A549 (cell line): ENCODE measurements around the gene FXYD4. TPM values are rescaled to one million over a fixed set of nuclear protein-coding genes. Genes with fewer than 3 reads are reported as not detected.
"Not testable (repeated sequence)": the region's sequence is repeated elsewhere in the genome, so short reads cannot be mapped to it uniquely, and the experiment has no call there.

Source experiments
- ATAC-seq, 2 experiments: fragments of 200-7000 bp in 1 of 2; fragments of >200 bp in 1 of 2; cut with Nextera tagmentation in 1 of 2; cut with Tn5 transposase in 1 of 2; 3 replicates each; pipeline versions ENCODE4 v1.8.0 to v1.9.1; 2018 to 2020; ENCODE audit warnings: mild to moderate bottlenecking in 1 of 2, moderate library complexity in 1 of 2
- CTCF ChIA-PET: fragments of 300-600 bp; sonication (Branson Sonifier 250); formaldehyde crosslinking; extraction: SDS; loops from one replicate; lab custom pipeline; 2021; ENCODE audit warnings: antibody characterized with exemption, inconsistent platforms; lab: Yijun Ruan, JAX
- POLR2A ChIA-PET: fragments of 350-600 bp; formaldehyde crosslinking; extraction: SDS; loops from one replicate; lab custom pipeline; 2021; ENCODE audit warnings: antibody characterized with exemption, inconsistent platforms; lab: Yijun Ruan, JAX
- DNase-seq, 2 experiments: peaks; one replicate each; pipeline versions ENCODE4 v3.0.0 to v3.0.0-alpha.2; 2011 to 2016; ENCODE audit warnings: low read depth in 1 of 2, low spot score in 1 of 2
- FAIRE-seq: peaks from 2 replicates; lab custom pipeline; 2011; peaks lifted over from hg19 to GRCh38; lab: Jason Lieb, UNC
- H3K27ac ChIP-seq, 2 experiments: fragments of >200 bp; sonication (Bioruptor Twin); formaldehyde crosslinking; 3 replicates each; pipeline ENCODE4 v1.5.1; 2016 to 2017
- H3K4me1 ChIP-seq: fragments of >200 bp; sonication (Bioruptor Twin); formaldehyde crosslinking; 3 replicates; pipeline ENCODE4 v1.6.1; 2016
- H3K4me2 ChIP-seq: fragments of >200 bp; sonication (Bioruptor Twin); formaldehyde crosslinking; 3 replicates; pipeline ENCODE4 v1.6.1; 2016
- H3K4me3 ChIP-seq: fragments of >200 bp; sonication (Bioruptor Twin); formaldehyde crosslinking; 3 replicates; pipeline ENCODE4 v1.5.1; 2016
- H3K9me3 ChIP-seq: fragments of >200 bp; sonication (Bioruptor Twin); formaldehyde crosslinking; 3 replicates; pipeline ENCODE4 v1.6.1; 2016
- CHD4 ChIP-seq: fragments of 200-600 bp; sonication (generic); IDR thresholded peaks from 2 replicates; pipeline ENCODE4 v1.6.1; 2016; ENCODE audit warnings: antibody characterized with exemption, mild to moderate bottlenecking, borderline replicate concordance
- E2F6 ChIP-seq: IDR thresholded peaks from 2 replicates; pipeline ENCODE4 v1.6.1; 2012; ENCODE audit warnings: low read depth, borderline replicate concordance
- EHF ChIP-seq: fragments of 250-450 bp; sonication (Bioruptor Pico); IDR thresholded peaks from 2 replicates; pipeline ENCODE4 v1.5.0; 2020; ENCODE audit warnings: mild to moderate bottlenecking
- ESRRA ChIP-seq: fragments of 150-350 bp; IDR thresholded peaks from 2 replicates; pipeline ENCODE4 v1.6.1; 2014; ENCODE audit warnings: mild to moderate bottlenecking, low read length, borderline replicate concordance
- FOSL2 ChIP-seq, 2 experiments: fragments of 450-650 bp in 1 of 2; fragments of >200 bp in 1 of 2; sonication (Bioruptor Twin) in 1 of 2; formaldehyde crosslinking; IDR thresholded peaks; 2 replicates each; pipeline versions ENCODE4 v1.5.0 to v1.6.1; 2016 to 2020; ENCODE audit warnings: mild to moderate bottlenecking in 1 of 2, moderate library complexity in 1 of 2
- FOXS1 ChIP-seq: fragments of 250-450 bp; sonication (Bioruptor Pico); IDR thresholded peaks from 2 replicates; pipeline ENCODE4 v1.5.0; 2020; ENCODE audit warnings: mild to moderate bottlenecking, moderate library complexity
- GATA3 ChIP-seq: IDR thresholded peaks from 2 replicates; pipeline ENCODE4 v1.6.1; 2012; ENCODE audit warnings: borderline replicate concordance
- HDAC2 ChIP-seq: fragments of 200-600 bp; sonication (generic); IDR thresholded peaks from 2 replicates; pipeline ENCODE4 v1.6.1; 2016
- JUN ChIP-seq, 2 experiments: fragments of >200 bp; sonication (Bioruptor Twin); formaldehyde crosslinking; IDR thresholded peaks; 2 replicates in 1 of 2; 3 replicates in 1 of 2; pipeline ENCODE4 v1.6.1; 2016 to 2017
- JUNB ChIP-seq: fragments of >200 bp; sonication (Bioruptor Twin); formaldehyde crosslinking; IDR thresholded peaks from 2 replicates; pipeline ENCODE4 v1.6.1; 2016
- MAZ ChIP-seq: fragments of 150-350 bp; IDR thresholded peaks from 2 replicates; pipeline ENCODE4 v1.6.1; 2014; ENCODE audit warnings: antibody characterized with exemption, low read depth, low read length, borderline replicate concordance
- MYC ChIP-seq: IDR thresholded peaks from 2 replicates; pipeline ENCODE4 v1.6.1; 2012; ENCODE audit warnings: mild to moderate bottlenecking, inconsistent platforms, low read length, improper control_type of control experiment, borderline replicate concordance
- NFE2L2 ChIP-seq: fragments of 150-350 bp; conservative IDR thresholded peaks from 2 replicates; pipeline ENCODE4 v1.6.1; 2014; ENCODE audit warnings: low read length
- POLR2A ChIP-seq: IDR thresholded peaks from 2 replicates; pipeline ENCODE4 v1.6.1; 2012; ENCODE audit warnings: mild to moderate bottlenecking, low read length
- RAD21 ChIP-seq, 2 experiments: fragments of >200 bp in 1 of 2; sonication (Bioruptor Twin) in 1 of 2; formaldehyde crosslinking in 1 of 2; IDR thresholded peaks in 1 of 2; conservative IDR thresholded peaks in 1 of 2; 2 replicates in 1 of 2; 3 replicates in 1 of 2; pipeline ENCODE4 v1.6.1; 2012 to 2018; ENCODE audit warnings: inconsistent platforms in 1 of 2
- SREBF2 ChIP-seq: fragments of 450-650 bp; IDR thresholded peaks from 2 replicates; pipeline ENCODE4 v1.6.1; 2014; ENCODE audit warnings: mild to moderate bottlenecking, moderate library complexity
- ZFP36 ChIP-seq: fragments of 450-650 bp; IDR thresholded peaks from 2 replicates; pipeline ENCODE4 v1.6.1; 2014; ENCODE audit warnings: borderline replicate concordance; ENCODE audit not compliant: partially characterized antibody
- ZNF302 ChIP-seq: fragments of 250-450 bp; sonication (Bioruptor Pico); IDR thresholded peaks from 2 replicates; pipeline ENCODE4 v1.9.0; 2021; ENCODE audit warnings: inconsistent platforms, mild to moderate bottlenecking, moderate library complexity
- ZSCAN20 ChIP-seq: fragments of 250-450 bp; sonication (Bioruptor Pico); IDR thresholded peaks from 2 replicates; pipeline ENCODE4 v1.8.0; 2022; ENCODE audit warnings: mild to moderate bottlenecking, moderate library complexity
- WGBS: methylation state at CpG from one replicate; pipeline ENCODE4 v1.1.6; 2017; ENCODE audit errors: missing lambda C conversion rate; 5-methylcytosine and 5-hydroxymethylcytosine counted together
- polyA plus RNA-seq, 4 experiments: library from polyadenylated mRNA; depleted of rRNA in 3 of 4; stranded (reverse); fragments of >200 nt; fragmentation: RNase III in 1 of 4; extraction: RNeasy Plus Mini Kit Qiagen cat#74134 plus additional on column Dnase treatment in 1 of 4; gene quantifications; 2 replicates in 3 of 4; 3 replicates in 1 of 4; pipeline ENCODE4 v1.2.3, GENCODE V29; 2011 to 2017
- TF ChIP-seq, protein P1 (sequence below): fragments of >200 bp; sonication (Bioruptor Twin); formaldehyde crosslinking; IDR thresholded peaks from 2 replicates; pipeline ENCODE4 v1.6.1; 2016
- TF ChIP-seq, protein P2 (sequence below): fragments of 250-450 bp; sonication (Bioruptor Pico); IDR thresholded peaks from 2 replicates; pipeline ENCODE4 v1.5.0; 2020; ENCODE audit warnings: low read depth, mild to moderate bottlenecking, moderate library complexity
- TF ChIP-seq, protein P3 (sequence below): IDR thresholded peaks from 2 replicates; pipeline ENCODE4 v1.6.1; 2012

Gene FXYD4
- polyA plus RNA-seq, 2 of the 4 experiments (the other 2 are of a cell fraction), result not detected

GRCh38 chr10:43337536-43337935 lies 33.9 kb upstream of the FXYD4 start:
- CTCF ChIA-PET, result interaction anchor here (0.6 to 2.6 kb wide), 5 partner anchors 26 to 72 kb away, joined by 3 to 11 read pairs (median 7); no protein-coding TSS in a partner anchor
- Histone ChIP-seq H3K4me1 (peaks cover 66% of the 10 kb centered on the region), H3K27ac (peak overlapping the region; percentile 88 to 91), H3K4me2 (peak overlapping the region; percentile 67)
- DNase-seq, ATAC-seq, H3K9me3 ChIP-seq, POLR2A ChIA-PET, H3K4me3 ChIP-seq, FAIRE-seq: not testable (repeated sequence)
- whole genome bisulfite sequencing, result 12% methylated on average over 8 of the region's 9 CpGs

DNA sequence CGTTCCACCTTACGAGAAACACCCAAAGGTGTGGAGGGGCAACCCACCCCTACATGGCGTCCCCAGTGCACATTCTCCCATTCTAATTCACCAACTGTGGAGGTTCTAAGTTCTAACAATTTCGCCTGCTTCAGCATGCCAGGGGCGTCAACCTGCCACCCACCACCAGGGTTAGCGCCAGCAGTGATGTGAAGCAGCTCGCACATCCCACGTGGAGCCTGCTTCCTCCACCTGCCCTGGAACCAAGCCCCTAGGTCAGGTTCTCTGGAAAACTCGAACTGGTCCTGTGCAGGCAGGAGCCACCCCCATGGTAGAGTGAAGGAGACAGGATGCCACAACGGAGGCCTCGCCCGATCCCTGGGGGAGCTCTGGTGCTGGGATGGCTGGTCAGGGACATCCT lies 33.3 kb upstream of the FXYD4 start:
- ChIA-PET CTCF (interaction anchor here (1.2 to 2.6 kb wide), 3 partner anchors 11 to 72 kb away, joined by 6 to 11 read pairs (median 7); no protein-coding TSS in a partner anchor), POLR2A (no interaction called here)
- H3K9me3 ChIP-seq, result no peaks in the 10 kb centered on the region
- 85% methylated on average over 8 of the region's 12 CpGs for WGBS
- no peak overlapping the region for H3K4me3 ChIP-seq
- DNase-seq (no peak), FAIRE-seq (no peak), ATAC-seq (peak; percentile 25 to 40; a peak in 3 of 6 replicates)
- H3K27ac ChIP-seq, result peak overlapping the region; percentile 88 to 91
- peak overlapping the region; percentile 67 for H3K4me2 ChIP-seq
- TF ChIP-seq JUNB (no peak), ZSCAN20 (CRISPR knock-in tag) (no peak), NFE2L2 (no peak)
- H3K4me1 ChIP-seq, result peaks cover 69% of the 10 kb centered on the region

DNA sequence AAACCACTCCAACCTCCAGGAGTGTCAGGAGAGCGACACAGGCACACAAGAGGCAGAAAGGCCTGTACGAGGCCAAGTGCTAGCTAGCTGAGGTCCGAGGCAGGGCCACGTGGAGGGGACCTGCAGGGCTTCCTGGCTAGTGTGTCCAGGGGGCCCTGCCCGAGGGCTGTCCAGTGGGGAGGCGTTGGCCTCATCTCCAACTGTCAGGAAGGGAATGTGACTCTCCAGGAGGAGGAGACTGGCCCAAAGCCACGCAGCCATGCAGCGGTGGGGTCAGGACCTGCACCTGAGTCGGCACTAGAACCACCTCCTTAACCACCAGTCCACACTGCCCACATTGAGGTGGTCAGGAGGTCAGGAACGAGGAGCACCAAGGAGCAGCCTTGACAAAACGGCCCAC lies 32.3 kb upstream of the FXYD4 start:
- H3K9me3 ChIP-seq, result no peaks in the 10 kb centered on the region
- TF ChIP-seq RAD21 (conservative IDR thresholded peaks at IDR 0.05 in 1 of 2, IDR thresholded peaks at IDR 0.05 in 1 of 2) (no peak), ZFP36 (no peak), GATA3 (no peak), SREBF2 (no peak), FOSL2 (IDR thresholded peaks at IDR 0.05) (no peak), FOSL2 (CRISPR knock-in tag; IDR thresholded peaks at IDR 0.05) (no peak), HDAC2 (no peak)
- DNase-seq, result no peak
- WGBS, result 60% methylated on average over 8 of the region's 11 CpGs
- ATAC-seq, result no peak
- H3K4me2 ChIP-seq, result peak overlapping the region; percentile 67; the same call in 2 of the 3 replicates
- ChIA-PET POLR2A (no interaction called here), CTCF (interaction anchor here (1.2 to 2.6 kb wide), 4 partner anchors 10 to 73 kb away, joined by 5 to 11 read pairs (median 6); no protein-coding TSS in a partner anchor)
- peaks cover 72% of the 10 kb centered on the region for H3K4me1 ChIP-seq
- no peak for FAIRE-seq
- H3K4me3 ChIP-seq, result no peak overlapping the region
- H3K27ac ChIP-seq, result peak overlapping the region; percentile 88 to 91

DNA sequence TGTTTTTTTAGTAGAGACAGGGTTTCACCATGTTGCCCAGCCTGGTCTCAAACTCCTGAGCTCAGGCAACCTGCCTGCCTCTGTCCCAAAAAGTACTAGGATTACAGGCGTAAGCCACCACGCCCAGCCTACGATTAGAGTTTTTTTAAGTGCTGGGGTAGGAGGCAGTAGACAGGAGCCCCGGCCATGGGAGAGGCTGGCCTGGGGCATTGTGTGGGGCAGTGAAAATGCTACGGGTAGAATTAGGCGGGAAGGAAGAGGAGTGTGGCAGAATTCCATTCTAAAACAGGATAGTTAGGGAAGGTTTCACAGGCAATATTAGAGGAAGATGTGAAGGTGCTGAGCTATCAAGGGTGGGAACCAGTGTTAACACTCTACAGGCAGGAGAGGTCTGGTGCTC lies 31.3 kb upstream of the FXYD4 start:
- no peak for FAIRE-seq
- ChIA-PET CTCF (interaction anchor here (0.7 to 3.2 kb wide), 6 partner anchors 9 to 114 kb away, joined by 3 to 13 read pairs (median 6); no protein-coding TSS in a partner anchor), POLR2A (no interaction called here)

DNA sequence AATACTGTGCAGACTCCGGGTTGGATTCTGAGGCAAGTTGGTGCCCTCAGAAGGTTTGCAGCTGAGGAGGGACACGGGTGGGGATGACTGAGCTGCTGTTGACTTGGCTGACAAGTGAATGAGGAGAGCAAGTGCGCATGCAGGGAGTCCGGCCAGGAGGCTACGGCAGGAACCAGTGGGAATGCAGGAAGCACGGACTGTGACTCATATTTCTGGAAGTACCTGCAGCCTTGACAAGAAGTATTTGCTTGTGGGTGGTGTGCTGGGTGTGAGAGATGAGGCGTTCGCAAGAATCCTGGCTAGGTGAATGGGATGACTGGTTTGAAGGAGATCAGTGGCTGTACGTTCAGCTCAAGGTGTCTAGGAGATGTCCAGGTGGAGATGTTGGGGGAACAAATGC lies 30.8 kb upstream of the FXYD4 start:
- ATAC-seq (peak; percentile 66 to 72), DNase-seq (peak; percentile 89 to 90), FAIRE-seq (peak; percentile 99)
- 2% methylated on average over 9 of the region's 9 CpGs for WGBS
- ChIA-PET CTCF (interaction anchor here (1.3 to 3.2 kb wide), 3 partner anchors 8 to 47 kb away, joined by 4 to 13 read pairs (median 8); no protein-coding TSS in a partner anchor), POLR2A (no interaction called here)
- H3K4me3 ChIP-seq, result no peak overlapping the region
- peaks cover 78% of the 10 kb centered on the region for H3K4me1 ChIP-seq
- H3K9me3 ChIP-seq, result no peaks in the 10 kb centered on the region
- peak overlapping the region; percentile 88 to 91 for H3K27ac ChIP-seq
- peak overlapping the region; percentile 77 for H3K4me2 ChIP-seq
- TF ChIP-seq, protein P1, sequence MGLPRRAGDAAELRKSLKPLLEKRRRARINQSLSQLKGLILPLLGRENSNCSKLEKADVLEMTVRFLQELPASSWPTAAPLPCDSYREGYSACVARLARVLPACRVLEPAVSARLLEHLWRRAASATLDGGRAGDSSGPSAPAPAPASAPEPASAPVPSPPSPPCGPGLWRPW, result no peak
- TF ChIP-seq FOSL2 (IDR thresholded peaks at IDR 0.05) (peak; percentile 63; the same call in 1 of the 2 replicates), FOSL2 (CRISPR knock-in tag; IDR thresholded peaks at IDR 0.05) (peak; percentile 78), MAZ (no peak), EHF (CRISPR knock-in tag) (no peak), POLR2A (no peak), ESRRA (no peak), MYC (no peak), FOXS1 (CRISPR knock-in tag) (no peak), JUN (IDR thresholded peaks at IDR 0.05) (0 out of 5 replicates have a peak, but pooled peaks of 1 of the 2 experiments have one; percentile 46), ZNF302 (no peak)
- TF ChIP-seq, protein P2, sequence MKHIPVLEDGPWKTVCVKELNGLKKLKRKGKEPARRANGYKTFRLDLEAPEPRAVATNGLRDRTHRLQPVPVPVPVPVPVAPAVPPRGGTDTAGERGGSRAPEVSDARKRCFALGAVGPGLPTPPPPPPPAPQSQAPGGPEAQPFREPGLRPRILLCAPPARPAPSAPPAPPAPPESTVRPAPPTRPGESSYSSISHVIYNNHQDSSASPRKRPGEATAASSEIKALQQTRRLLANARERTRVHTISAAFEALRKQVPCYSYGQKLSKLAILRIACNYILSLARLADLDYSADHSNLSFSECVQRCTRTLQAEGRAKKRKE, result no peak
- TF ChIP-seq, protein P3, sequence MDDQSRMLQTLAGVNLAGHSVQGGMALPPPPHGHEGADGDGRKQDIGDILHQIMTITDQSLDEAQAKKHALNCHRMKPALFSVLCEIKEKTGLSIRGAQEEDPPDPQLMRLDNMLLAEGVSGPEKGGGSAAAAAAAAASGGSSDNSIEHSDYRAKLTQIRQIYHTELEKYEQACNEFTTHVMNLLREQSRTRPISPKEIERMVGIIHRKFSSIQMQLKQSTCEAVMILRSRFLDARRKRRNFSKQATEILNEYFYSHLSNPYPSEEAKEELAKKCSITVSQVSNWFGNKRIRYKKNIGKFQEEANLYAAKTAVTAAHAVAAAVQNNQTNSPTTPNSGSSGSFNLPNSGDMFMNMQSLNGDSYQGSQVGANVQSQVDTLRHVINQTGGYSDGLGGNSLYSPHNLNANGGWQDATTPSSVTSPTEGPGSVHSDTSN, result no peak

More for the DNA sequence above, 31.3 kb upstream of the FXYD4 start:
- ATAC-seq (no peak; a peak in 1 of 6 replicates), DNase-seq (no peak)
- Histone ChIP-seq H3K27ac (peak overlapping the region; percentile 88 to 91), H3K4me2 (peak overlapping the region; percentile 77), H3K4me1 (peaks cover 79% of the 10 kb centered on the region), H3K4me3 (no peak overlapping the region), H3K9me3 (no peaks in the 10 kb centered on the region)
- WGBS, result 81% methylated on average over 6 of the region's 6 CpGs
- TF ChIP-seq E2F6, result peak; percentile 24; the same call in 1 of the 2 replicates
- no peak for TF ChIP-seq FOXS1 (CRISPR knock-in tag)
- TF ChIP-seq, protein P2, result no peak
- no peak for TF ChIP-seq CHD4
